HepG2 (cell line): Measurements from ENCODE around the gene RERE. TPM values are rescaled to one million over a fixed set of nuclear protein-coding genes. Genes with fewer than 3 reads are reported as not detected.

Experiments used
- FLYWCH1 ChIP-seq: sonication (generic); formaldehyde crosslinking; IDR thresholded peaks from 2 replicates; pipeline ENCODE4 v1.8.1; 2023; ENCODE audit warnings: mild to moderate bottlenecking, missing genetic modification reagents
- HNF4G ChIP-seq, 2 experiments: sonication (generic) in 1 of 2; formaldehyde crosslinking in 1 of 2; IDR thresholded peaks; 2 replicates each; pipeline versions ENCODE4 v1.4.0 to v1.6.1; 2011 to 2020; ENCODE audit warnings: borderline replicate concordance in 2 of 2, low read depth in 2 of 2, mild to moderate bottlenecking in 2 of 2, low read length in 1 of 2, missing genetic modification reagents in 1 of 2, moderate library complexity in 1 of 2
- HOXD1 ChIP-seq: sonication (generic); formaldehyde crosslinking; IDR thresholded peaks from 2 replicates; pipeline ENCODE4 v1.5.0; 2020; ENCODE audit warnings: missing genetic modification reagents
- MXI1 ChIP-seq: IDR thresholded peaks from 3 replicates; pipeline ENCODE4 v1.6.1; 2012; ENCODE audit warnings: low read depth, low read length, inconsistent platforms, borderline replicate concordance
- NPAS2 ChIP-seq: sonication (generic); formaldehyde crosslinking; IDR thresholded peaks from 2 replicates; pipeline ENCODE4 v1.8.0; 2022; ENCODE audit warnings: mild to moderate bottlenecking, missing genetic modification reagents, borderline replicate concordance
- SP5 ChIP-seq: IDR thresholded peaks from 2 replicates; pipeline ENCODE4 v1.6.1; 2016; ENCODE audit warnings: low read depth, borderline replicate concordance
- ZNF232 ChIP-seq: sonication (generic); formaldehyde crosslinking; IDR thresholded peaks from 2 replicates; pipeline ENCODE4 v1.4.0; 2020; ENCODE audit warnings: missing genetic modification reagents, borderline replicate concordance
- ZNF326 ChIP-seq: sonication (generic); formaldehyde crosslinking; IDR thresholded peaks from 2 replicates; pipeline ENCODE4 v1.4.0; 2020; ENCODE audit warnings: missing genetic modification reagents, borderline replicate concordance
- ZNF510 ChIP-seq: sonication (generic); formaldehyde crosslinking; IDR thresholded peaks from 2 replicates; pipeline ENCODE4 v1.4.0; 2020; ENCODE audit warnings: low read depth, mild to moderate bottlenecking, missing genetic modification reagents
- polyA plus RNA-seq, 8 experiments: library from polyadenylated mRNA; depleted of rRNA in 3 of 8; stranded (reverse) in 7 of 8; unstranded in 1 of 8; fragments of >200 nt; fragmentation: Illumina TruSeq in 4 of 8; extraction: Trizol in 4 of 8; gene quantifications; 2 replicates each; pipeline versions ENCODE4 v1.2.1 to v1.2.3, GENCODE V29; 2011 to 2016; ENCODE audit warnings: low read depth in 4 of 8, missing spikeins in 1 of 8, mixed read lengths in 1 of 8; ENCODE audit not compliant: insufficient read depth in 1 of 8
- total RNA-seq, 5 experiments: library from RNA; depleted of rRNA; stranded (reverse); fragments of >200 nt; fragmentation: Illumina TruSeq; extraction: Trizol; gene quantifications; 2 replicates each; pipeline ENCODE4 v1.2.3, GENCODE V29; 2016; ENCODE audit warnings: low read depth in 1 of 5
- TF ChIP-seq, protein P1 (sequence below): sonication (generic); formaldehyde crosslinking; IDR thresholded peaks from 2 replicates; pipeline ENCODE4 v1.9.0; 2021; ENCODE audit warnings: missing genetic modification reagents, borderline replicate concordance
- TF ChIP-seq, protein P2 (sequence below): sonication (generic); formaldehyde crosslinking; IDR thresholded peaks from 2 replicates; pipeline ENCODE4 v1.4.0; 2020; ENCODE audit warnings: missing genetic modification reagents
- TF ChIP-seq, protein P3 (sequence below): sonication (generic); formaldehyde crosslinking; IDR thresholded peaks from 2 replicates; pipeline ENCODE4 v1.5.1; 2020; ENCODE audit warnings: missing genetic modification reagents, mild to moderate bottlenecking, borderline replicate concordance
- TF ChIP-seq, protein P4 (sequence below): sonication (generic); formaldehyde crosslinking; IDR thresholded peaks from 2 replicates; pipeline ENCODE4 v1.4.0; 2020; ENCODE audit warnings: missing genetic modification reagents, borderline replicate concordance
- TF ChIP-seq, protein P5 (sequence below): sonication (generic); formaldehyde crosslinking; IDR thresholded peaks from 2 replicates; pipeline ENCODE4 v1.8.0; 2022; ENCODE audit warnings: mild to moderate bottlenecking, missing genetic modification reagents
- TF ChIP-seq, protein P6 (sequence below): sonication (generic); formaldehyde crosslinking; IDR thresholded peaks from 2 replicates; pipeline ENCODE4 v1.5.1; 2020; ENCODE audit warnings: mild to moderate bottlenecking, missing genetic modification reagents, borderline replicate concordance
- TF ChIP-seq, protein P7 (sequence below): sonication (generic); formaldehyde crosslinking; IDR thresholded peaks from 2 replicates; pipeline ENCODE4 v1.8.1; 2023; ENCODE audit warnings: missing genetic modification reagents, inconsistent platforms, borderline replicate concordance

The RERE gene
- total and polyA plus RNA-seq, 2 of the 13 experiments (the other 11 are each of a cell fraction or from before 2014, with no cell fraction given): 18.3 to 21.9 TPM

DNA sequence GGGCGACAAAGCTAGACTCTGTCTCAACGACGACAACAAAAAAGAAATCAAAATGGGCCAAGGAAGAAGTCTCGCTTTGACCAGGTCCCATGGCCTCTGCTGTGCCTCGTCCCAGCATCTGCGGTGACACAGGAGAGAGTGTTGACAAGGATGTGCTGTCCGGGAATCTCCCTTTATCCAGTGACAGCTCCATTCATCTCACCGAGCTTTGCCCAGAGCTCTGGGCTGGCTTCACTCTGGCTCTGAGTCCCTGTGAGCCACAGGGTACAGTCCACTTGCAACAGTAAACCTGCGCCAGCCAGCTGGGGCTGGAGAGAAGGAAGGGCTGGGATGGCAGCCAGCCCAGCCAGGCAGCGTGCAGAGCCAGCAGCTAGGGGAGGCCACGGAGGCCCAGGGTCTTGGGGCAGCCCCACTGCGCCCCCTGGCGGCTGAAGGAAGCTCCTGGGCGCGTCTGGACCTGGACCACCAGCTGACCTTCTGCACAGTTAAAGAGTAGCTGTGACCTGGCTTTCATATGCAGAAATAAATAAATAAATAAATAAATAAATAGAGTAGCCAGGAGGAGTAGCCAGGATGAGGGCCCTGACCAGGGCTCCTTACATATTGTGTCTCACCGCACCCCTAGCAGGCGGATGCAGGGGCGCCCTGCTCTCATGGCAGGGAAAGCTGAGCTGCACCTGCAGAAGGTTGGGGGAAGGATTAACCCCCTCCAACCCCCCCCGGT is 31.4 kb upstream of the RERE start (continued):
- TF ChIP-seq, protein P1, sequence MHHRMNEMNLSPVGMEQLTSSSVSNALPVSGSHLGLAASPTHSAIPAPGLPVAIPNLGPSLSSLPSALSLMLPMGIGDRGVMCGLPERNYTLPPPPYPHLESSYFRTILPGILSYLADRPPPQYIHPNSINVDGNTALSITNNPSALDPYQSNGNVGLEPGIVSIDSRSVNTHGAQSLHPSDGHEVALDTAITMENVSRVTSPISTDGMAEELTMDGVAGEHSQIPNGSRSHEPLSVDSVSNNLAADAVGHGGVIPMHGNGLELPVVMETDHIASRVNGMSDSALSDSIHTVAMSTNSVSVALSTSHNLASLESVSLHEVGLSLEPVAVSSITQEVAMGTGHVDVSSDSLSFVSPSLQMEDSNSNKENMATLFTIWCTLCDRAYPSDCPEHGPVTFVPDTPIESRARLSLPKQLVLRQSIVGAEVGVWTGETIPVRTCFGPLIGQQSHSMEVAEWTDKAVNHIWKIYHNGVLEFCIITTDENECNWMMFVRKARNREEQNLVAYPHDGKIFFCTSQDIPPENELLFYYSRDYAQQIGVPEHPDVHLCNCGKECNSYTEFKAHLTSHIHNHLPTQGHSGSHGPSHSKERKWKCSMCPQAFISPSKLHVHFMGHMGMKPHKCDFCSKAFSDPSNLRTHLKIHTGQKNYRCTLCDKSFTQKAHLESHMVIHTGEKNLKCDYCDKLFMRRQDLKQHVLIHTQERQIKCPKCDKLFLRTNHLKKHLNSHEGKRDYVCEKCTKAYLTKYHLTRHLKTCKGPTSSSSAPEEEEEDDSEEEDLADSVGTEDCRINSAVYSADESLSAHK (CRISPR knock-in tag): no peak
- TF ChIP-seq, protein P2, sequence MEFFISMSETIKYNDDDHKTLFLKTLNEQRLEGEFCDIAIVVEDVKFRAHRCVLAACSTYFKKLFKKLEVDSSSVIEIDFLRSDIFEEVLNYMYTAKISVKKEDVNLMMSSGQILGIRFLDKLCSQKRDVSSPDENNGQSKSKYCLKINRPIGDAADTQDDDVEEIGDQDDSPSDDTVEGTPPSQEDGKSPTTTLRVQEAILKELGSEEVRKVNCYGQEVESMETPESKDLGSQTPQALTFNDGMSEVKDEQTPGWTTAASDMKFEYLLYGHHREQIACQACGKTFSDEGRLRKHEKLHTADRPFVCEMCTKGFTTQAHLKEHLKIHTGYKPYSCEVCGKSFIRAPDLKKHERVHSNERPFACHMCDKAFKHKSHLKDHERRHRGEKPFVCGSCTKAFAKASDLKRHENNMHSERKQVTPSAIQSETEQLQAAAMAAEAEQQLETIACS (CRISPR knock-in tag): no peak
- TF ChIP-seq, protein P3, sequence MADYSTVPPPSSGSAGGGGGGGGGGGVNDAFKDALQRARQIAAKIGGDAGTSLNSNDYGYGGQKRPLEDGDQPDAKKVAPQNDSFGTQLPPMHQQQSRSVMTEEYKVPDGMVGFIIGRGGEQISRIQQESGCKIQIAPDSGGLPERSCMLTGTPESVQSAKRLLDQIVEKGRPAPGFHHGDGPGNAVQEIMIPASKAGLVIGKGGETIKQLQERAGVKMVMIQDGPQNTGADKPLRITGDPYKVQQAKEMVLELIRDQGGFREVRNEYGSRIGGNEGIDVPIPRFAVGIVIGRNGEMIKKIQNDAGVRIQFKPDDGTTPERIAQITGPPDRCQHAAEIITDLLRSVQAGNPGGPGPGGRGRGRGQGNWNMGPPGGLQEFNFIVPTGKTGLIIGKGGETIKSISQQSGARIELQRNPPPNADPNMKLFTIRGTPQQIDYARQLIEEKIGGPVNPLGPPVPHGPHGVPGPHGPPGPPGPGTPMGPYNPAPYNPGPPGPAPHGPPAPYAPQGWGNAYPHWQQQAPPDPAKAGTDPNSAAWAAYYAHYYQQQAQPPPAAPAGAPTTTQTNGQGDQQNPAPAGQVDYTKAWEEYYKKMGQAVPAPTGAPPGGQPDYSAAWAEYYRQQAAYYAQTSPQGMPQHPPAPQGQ (CRISPR knock-in tag): no peak
- TF ChIP-seq ZNF510 (CRISPR knock-in tag) (no peak), ZNF326 (CRISPR knock-in tag) (no peak), FLYWCH1 (CRISPR knock-in tag) (no peak), HOXD1 (CRISPR knock-in tag) (no peak), MXI1 (peak; percentile 73; the same call in 1 of the 3 replicates), NPAS2 (CRISPR knock-in tag) (no peak), SP5 (CRISPR knock-in tag) (no peak), HNF4G (IDR thresholded peaks at IDR 0.05; ENCODE audit: borderline replicate concordance, low read depth, low read length) (no peak), HNF4G (CRISPR knock-in tag; IDR thresholded peaks at IDR 0.05; ENCODE audit: borderline replicate concordance, low read depth) (no peak), ZNF232 (CRISPR knock-in tag) (peak; percentile 68)
- TF ChIP-seq, protein P4, sequence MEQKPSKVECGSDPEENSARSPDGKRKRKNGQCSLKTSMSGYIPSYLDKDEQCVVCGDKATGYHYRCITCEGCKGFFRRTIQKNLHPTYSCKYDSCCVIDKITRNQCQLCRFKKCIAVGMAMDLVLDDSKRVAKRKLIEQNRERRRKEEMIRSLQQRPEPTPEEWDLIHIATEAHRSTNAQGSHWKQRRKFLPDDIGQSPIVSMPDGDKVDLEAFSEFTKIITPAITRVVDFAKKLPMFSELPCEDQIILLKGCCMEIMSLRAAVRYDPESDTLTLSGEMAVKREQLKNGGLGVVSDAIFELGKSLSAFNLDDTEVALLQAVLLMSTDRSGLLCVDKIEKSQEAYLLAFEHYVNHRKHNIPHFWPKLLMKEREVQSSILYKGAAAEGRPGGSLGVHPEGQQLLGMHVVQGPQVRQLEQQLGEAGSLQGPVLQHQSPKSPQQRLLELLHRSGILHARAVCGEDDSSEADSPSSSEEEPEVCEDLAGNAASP (CRISPR knock-in tag): 0 out of 2 replicates have a peak, but pooled peaks have one; percentile 13
- TF ChIP-seq, protein P5, sequence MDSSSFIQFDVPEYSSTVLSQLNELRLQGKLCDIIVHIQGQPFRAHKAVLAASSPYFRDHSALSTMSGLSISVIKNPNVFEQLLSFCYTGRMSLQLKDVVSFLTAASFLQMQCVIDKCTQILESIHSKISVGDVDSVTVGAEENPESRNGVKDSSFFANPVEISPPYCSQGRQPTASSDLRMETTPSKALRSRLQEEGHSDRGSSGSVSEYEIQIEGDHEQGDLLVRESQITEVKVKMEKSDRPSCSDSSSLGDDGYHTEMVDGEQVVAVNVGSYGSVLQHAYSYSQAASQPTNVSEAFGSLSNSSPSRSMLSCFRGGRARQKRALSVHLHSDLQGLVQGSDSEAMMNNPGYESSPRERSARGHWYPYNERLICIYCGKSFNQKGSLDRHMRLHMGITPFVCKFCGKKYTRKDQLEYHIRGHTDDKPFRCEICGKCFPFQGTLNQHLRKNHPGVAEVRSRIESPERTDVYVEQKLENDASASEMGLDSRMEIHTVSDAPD (CRISPR knock-in tag): no peak
- TF ChIP-seq, protein P6, sequence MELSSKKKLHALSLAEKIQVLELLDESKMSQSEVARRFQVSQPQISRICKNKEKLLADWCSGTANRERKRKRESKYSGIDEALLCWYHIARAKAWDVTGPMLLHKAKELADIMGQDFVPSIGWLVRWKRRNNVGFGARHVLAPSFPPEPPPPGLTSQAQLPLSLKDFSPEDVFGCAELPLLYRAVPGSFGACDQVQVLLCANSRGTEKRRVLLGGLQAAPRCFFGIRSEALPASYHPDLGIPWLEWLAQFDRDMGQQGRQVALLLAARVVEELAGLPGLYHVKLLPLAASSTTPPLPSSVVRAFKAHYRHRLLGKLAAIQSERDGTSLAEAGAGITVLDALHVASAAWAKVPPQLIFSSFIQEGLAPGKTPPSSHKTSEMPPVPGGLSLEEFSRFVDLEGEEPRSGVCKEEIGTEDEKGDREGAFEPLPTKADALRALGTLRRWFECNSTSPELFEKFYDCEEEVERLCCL: no peak
- TF ChIP-seq, protein P7, sequence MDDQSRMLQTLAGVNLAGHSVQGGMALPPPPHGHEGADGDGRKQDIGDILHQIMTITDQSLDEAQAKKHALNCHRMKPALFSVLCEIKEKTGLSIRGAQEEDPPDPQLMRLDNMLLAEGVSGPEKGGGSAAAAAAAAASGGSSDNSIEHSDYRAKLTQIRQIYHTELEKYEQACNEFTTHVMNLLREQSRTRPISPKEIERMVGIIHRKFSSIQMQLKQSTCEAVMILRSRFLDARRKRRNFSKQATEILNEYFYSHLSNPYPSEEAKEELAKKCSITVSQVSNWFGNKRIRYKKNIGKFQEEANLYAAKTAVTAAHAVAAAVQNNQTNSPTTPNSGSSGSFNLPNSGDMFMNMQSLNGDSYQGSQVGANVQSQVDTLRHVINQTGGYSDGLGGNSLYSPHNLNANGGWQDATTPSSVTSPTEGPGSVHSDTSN (CRISPR knock-in tag): no peak
